ENCODE measurements around the gene IL23R. TPM values are rescaled to one million over a fixed set of nuclear protein-coding genes. Genes with fewer than 3 reads are reported as not detected.

The IL23R gene
- total RNA-seq, 2 donors from 2014 or later, result 0.26 TPM; not detected in 1

DNA sequence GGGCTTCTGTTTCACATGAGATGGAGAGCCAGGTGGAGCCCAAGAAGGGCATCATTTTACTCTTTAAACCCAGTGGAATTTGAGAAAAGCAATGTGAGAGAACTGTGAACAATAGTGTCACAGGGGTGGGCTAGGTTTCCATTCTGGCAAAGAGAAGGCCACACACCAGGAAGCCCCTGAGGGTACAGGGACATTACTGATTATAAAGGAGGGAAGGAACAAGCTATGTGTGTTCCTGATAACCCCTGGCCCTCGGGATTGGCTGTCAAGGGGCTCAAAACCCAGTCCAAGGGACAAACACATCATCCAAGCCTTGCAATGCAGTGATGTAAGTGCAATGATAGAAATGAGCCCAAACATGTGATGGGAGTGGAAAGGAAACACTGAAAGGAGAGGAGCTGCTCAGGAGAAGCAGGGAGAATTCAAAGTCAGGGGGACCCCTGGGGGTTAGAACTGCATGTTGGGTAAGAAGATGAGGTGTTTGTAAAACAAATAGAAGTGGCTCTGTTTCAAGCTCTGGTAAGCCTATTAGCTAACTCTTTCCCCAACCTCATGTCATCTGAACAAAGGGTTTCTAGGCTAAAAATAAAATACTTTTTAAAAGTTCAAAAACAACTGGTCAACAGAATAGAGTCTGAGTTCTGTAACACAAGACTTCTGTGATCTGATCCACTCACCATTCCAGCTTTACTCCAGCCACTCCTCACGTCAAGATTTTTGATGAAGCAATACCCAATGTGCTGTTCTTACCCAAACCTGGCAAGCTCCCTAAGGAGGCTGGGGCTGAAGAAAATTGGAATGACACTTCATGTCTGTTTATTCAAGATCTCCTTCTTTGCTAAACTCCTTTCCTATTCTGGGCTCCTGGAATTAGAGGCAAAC lies 90.3 kb downstream of the IL23R start:
- no peak for ATAC-seq
- H3K9me3 ChIP-seq, result no peaks in the 10 kb centered on the region
- no peaks in the 10 kb centered on the region for H3K36me3 ChIP-seq (replicated peaks in 1 of 2; ENCODE audit: insufficient read depth in 1 of 2, low read depth in 2 of 2)
- peak in 1 of 4 donors; percentile 2 for DNase-seq
- no peak overlapping the region for H3K4me3 ChIP-seq
- no peaks in the 10 kb centered on the region for H3K4me1 ChIP-seq
- 36 to 58% methylated on average over 2 of the region's 2 CpGs for WGBS, 2 donors
- intact Hi-C loops (cut with DNase I), result no loop called here
- TF ChIP-seq POLR2A (IDR thresholded peaks at IDR 0.05) (no peak), CTCF (IDR thresholded peaks at IDR 0.05) (no peak)
- no peaks in the 10 kb centered on the region for H3K27me3 ChIP-seq
- H3K27ac ChIP-seq, result no peak overlapping the region

GRCh38 chr1:67257173-67257535 lies 90.9 kb downstream of the IL23R start:
- TF ChIP-seq POLR2A (IDR thresholded peaks at IDR 0.05) (no peak), CTCF (IDR thresholded peaks at IDR 0.05) (no peak)
- 50 to 70% methylated on average over 5 of the region's 5 CpGs for WGBS, 2 donors

DNA sequence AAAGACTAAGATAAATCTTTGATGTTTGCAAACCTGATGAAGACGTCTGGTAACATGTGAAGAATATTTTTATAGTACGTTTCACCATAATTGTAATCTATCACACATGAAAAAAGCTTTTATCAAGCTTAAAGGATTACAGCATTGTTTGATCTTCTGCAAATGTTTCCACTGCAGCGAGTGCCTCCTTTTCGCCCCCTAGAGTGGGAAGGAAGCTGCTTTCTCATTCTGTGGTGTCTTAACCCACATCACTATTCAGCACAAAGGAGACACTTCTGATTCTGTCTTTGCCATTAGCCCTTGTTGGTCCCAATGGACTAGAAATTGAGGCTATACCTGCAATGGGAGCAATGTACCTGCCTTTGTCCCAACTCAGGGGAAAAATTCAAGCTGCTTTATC lies 95.4 kb downstream of the IL23R start:
- Histone ChIP-seq H3K4me3 (no peak overlapping the region), H3K36me3 (replicated peaks in 1 of 2; ENCODE audit: insufficient read depth in 1 of 2, low read depth in 2 of 2) (no peaks in the 10 kb centered on the region), H3K27me3 (no peaks in the 10 kb centered on the region), H3K27ac (no peak overlapping the region), H3K4me1 (no peaks in the 10 kb centered on the region), H3K9me3 (no peaks in the 10 kb centered on the region)
- TF ChIP-seq POLR2A (IDR thresholded peaks at IDR 0.05), result no peak
- peak in 2 of 7 experiments; percentile 4 to 19 for TF ChIP-seq CTCF (IDR thresholded peaks at IDR 0.05)
- intact Hi-C loops (cut with DNase I), result no loop called here
- no peak for ATAC-seq
- DNase-seq, result peak in 2 of 4 donors; percentile 5 to 23
- 22 to 23% methylated on average over 4 of the region's 4 CpGs for WGBS, 2 donors

More at GRCh38 chr1:67257173-67257535, 90.9 kb downstream of the IL23R start:
- DNase-seq (no peak), ATAC-seq (no peak)
- no peaks in the 10 kb centered on the region for H3K36me3 ChIP-seq (replicated peaks in 1 of 2; ENCODE audit: insufficient read depth in 1 of 2, low read depth in 2 of 2)
- H3K27me3 ChIP-seq, result no peaks in the 10 kb centered on the region
- H3K27ac ChIP-seq, result no peak overlapping the region
- intact Hi-C loops (cut with DNase I), result no loop called here
- no peaks in the 10 kb centered on the region for H3K9me3 ChIP-seq
- no peaks in the 10 kb centered on the region for H3K4me1 ChIP-seq
- H3K4me3 ChIP-seq, result no peak overlapping the region

DNA sequence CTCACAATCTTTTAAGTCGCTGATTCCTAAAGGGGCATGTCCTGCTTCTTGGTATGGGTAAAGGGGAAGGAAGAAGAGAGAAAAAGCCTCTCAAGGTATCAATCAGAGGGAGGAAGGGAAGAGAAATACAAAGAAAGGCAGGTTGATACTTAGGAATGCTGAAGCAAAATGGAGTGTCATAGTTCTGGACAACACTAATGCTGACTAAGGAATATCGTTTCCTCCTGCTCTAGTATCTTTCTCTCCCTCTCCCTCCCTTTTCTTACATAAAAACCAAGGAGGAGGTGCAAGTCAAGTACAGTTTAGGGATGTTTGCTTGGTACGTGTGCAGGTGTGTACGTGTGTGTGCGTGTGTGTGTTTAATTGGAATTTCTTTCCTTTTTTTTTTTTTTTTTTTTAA lies 96.5 kb downstream of the IL23R start:
- ATAC-seq, result no peak
- Histone ChIP-seq H3K9me3 (no peaks in the 10 kb centered on the region), H3K4me3 (no peak overlapping the region), H3K27me3 (no peaks in the 10 kb centered on the region), H3K4me1 (no peaks in the 10 kb centered on the region), H3K36me3 (replicated peaks in 1 of 2; ENCODE audit: insufficient read depth in 1 of 2, low read depth in 2 of 2) (no peaks in the 10 kb centered on the region), H3K27ac (no peak overlapping the region)
- intact Hi-C loops (cut with DNase I), result no loop called here
- no peak for TF ChIP-seq CTCF (IDR thresholded peaks at IDR 0.05)
- TF ChIP-seq POLR2A (IDR thresholded peaks at IDR 0.05), result no peak
- no peak for DNase-seq
- WGBS, 2 donors, result 74 to 80% methylated on average over 5 of the region's 5 CpGs

- no peak for ATAC-seq
- Histone ChIP-seq H3K36me3 (replicated peaks in 1 of 2; ENCODE audit: insufficient read depth in 1 of 2, low read depth in 2 of 2) (no peaks in the 10 kb centered on the region), H3K27ac (no peak overlapping the region), H3K4me3 (no peak overlapping the region), H3K9me3 (no peaks in the 10 kb centered on the region), H3K4me1 (no peaks in the 10 kb centered on the region), H3K27me3 (no peaks in the 10 kb centered on the region)
- intact Hi-C loops (cut with DNase I), result no loop called here
- no peak for DNase-seq
- no peak for TF ChIP-seq CTCF (IDR thresholded peaks at IDR 0.05)
- no peak for TF ChIP-seq POLR2A (IDR thresholded peaks at IDR 0.05)
Measured at GRCh38 chr1:67264152-67264551, 97.9 kb downstream of the IL23R start.
